Stimulated activated memory B cell treated with anti-CD40 and anti-IgM and Interleukin-4, amounts not matched to agents 10 μg/mL and 1 μg/mL and 100 μg/mL, for 72 hours (primary cell): ENCODE results near the gene TRAPPC11.
A peak's percentile ranks its signal among the peaks of the same experiment; 100 is the strongest.

Experiments
- ATAC-seq: fragments of 150-1000 bp; cut with Tn5 transposase; 2 replicates; pipeline ENCODE4 v1.10.0; 2021
- H3K27ac Mint-ChIP-seq: one replicate; pipeline ENCODE4 v1.8.0; 2022; ENCODE audit warnings: mild to moderate bottlenecking, mixed read lengths
- H3K27me3 Mint-ChIP-seq: one replicate; pipeline ENCODE4 v1.8.0; 2022; ENCODE audit warnings: mixed read lengths
- H3K36me3 Mint-ChIP-seq: one replicate; pipeline ENCODE4 v1.8.0; 2022; ENCODE audit warnings: mixed read lengths
- H3K4me1 Mint-ChIP-seq: one replicate; pipeline ENCODE4 v1.8.0; 2022; ENCODE audit warnings: mixed read lengths
- H3K4me3 Mint-ChIP-seq: one replicate; pipeline ENCODE4 v1.8.0; 2022; ENCODE audit warnings: mild to moderate bottlenecking, moderate library complexity, mixed read lengths
- H3K9me3 Mint-ChIP-seq: one replicate; pipeline ENCODE4 v1.8.0; 2022; ENCODE audit warnings: mixed read lengths

Gene TRAPPC11

DNA sequence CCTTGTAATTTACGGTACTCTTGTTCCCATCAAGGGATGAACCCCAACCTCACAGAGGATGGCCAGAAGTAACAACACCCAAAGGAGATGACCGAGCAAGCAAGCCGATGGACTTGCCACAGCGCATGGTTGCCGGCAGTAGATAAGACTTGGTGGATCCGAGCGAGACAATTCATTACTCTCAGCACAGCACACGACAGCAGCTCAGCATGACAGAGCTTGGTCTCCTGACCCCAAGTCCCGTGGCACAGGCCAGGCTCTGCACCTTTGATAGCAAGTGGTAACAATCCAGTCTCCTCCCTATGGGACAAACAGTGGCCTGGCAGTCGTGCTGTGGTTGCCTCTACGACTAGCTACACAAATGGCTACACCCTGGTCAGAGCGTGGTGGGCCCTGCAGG lies 26.4 kb upstream of the TRAPPC11 start:
- no peak for ATAC-seq
- peaks cover 13% of the 10 kb centered on the region for H3K27me3 Mint-ChIP-seq
- H3K27ac Mint-ChIP-seq: no peak overlapping the region
- no peaks in the 10 kb centered on the region for H3K9me3 Mint-ChIP-seq
- no peaks in the 10 kb centered on the region for H3K4me1 Mint-ChIP-seq
- H3K36me3 Mint-ChIP-seq: peaks cover 5% of the 10 kb centered on the region
- H3K4me3 Mint-ChIP-seq: no peak overlapping the region

DNA sequence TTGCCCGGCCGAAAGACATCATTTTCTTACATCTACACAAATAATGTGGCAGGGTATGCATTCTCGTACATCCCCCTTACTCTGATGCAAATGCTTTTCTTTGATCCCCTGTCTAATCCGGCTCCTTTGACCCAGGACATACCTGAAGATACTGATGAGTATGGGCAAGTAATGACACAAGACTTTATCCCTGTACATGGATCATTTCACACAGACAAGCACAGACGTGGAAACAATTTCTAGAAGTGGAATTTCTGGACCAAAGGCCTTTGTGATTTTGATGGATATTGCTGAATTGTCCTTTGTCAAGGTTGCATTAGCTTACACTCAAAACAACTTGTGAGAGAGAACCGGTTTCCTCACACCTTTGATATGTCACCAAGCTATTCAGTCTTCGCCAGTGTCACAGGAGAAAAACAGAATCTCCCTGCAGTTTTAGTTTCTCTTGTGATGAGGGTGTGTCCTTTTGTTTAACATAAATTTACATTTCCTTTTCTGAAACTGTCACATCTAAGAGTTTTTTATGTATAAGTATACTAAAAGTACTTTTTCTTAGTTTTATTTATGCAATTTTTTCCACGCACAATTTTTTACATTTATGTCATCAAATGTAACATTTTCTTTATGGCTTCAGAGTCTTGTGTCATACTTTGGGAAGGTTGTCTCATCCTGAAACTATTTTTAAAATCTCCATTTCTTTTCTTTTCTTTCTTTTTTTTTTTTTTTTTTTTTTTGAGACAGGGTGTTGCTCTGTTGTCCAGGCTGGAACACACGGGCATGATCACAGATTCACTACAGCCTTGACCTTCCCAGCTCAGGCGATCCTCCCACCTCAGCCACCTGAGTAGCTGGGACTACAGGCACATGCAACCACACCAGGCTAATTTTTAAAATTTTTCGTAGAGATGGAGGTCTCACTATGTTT lies 25.4 kb upstream of the TRAPPC11 start:
- no peaks in the 10 kb centered on the region for H3K4me1 Mint-ChIP-seq
- ATAC-seq: no peak
- no peak overlapping the region for H3K4me3 Mint-ChIP-seq
- peaks cover 5% of the 10 kb centered on the region for H3K36me3 Mint-ChIP-seq
- H3K27ac Mint-ChIP-seq: no peak overlapping the region
- H3K9me3 Mint-ChIP-seq: no peaks in the 10 kb centered on the region
- peaks cover 3% of the 10 kb centered on the region for H3K27me3 Mint-ChIP-seq

DNA sequence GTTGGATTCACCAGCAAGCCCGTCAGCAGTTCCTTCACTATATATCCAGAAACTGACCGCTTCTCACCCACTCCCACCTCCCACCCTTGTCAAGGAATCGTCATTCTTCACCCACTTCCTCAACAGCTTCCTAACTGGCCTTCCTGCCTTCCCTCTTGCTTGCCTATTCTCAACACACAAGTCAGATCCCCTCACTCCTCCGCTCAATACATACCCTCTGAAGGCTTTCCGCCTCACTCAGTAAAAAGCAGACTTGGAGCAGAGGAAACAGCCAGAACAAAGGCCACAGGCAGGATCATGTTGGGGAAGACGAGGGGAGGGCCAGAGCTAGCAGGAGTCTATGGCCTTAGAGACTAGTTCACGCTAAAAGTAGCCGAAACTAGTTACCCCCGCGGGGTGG lies 23.8 kb upstream of the TRAPPC11 start:
- no peaks in the 10 kb centered on the region for H3K27me3 Mint-ChIP-seq
- no peak for ATAC-seq
- no peak overlapping the region for H3K4me3 Mint-ChIP-seq
- H3K27ac Mint-ChIP-seq: no peak overlapping the region
- peaks cover 5% of the 10 kb centered on the region for H3K36me3 Mint-ChIP-seq
- no peaks in the 10 kb centered on the region for H3K4me1 Mint-ChIP-seq
- H3K9me3 Mint-ChIP-seq: no peaks in the 10 kb centered on the region

DNA sequence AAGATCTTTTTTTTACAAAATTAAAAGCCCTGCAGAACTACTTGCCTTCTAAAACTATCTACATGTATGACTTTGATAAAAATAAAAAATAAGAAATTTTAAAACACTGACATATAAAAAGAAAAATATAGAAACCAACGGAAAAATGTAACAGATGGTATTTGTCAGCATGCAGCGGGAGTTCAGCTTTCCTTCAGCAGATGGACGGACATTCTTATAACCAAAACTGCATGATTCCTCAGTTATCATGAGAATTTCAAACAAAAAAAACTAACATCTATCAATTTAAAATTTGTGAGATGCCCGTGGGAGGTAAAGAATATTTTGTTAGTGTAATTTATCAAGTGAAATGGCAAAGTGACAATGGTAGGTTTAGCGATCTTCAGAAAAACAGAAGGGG lies 23.4 kb upstream of the TRAPPC11 start:
- H3K36me3 Mint-ChIP-seq: peaks cover 5% of the 10 kb centered on the region

DNA sequence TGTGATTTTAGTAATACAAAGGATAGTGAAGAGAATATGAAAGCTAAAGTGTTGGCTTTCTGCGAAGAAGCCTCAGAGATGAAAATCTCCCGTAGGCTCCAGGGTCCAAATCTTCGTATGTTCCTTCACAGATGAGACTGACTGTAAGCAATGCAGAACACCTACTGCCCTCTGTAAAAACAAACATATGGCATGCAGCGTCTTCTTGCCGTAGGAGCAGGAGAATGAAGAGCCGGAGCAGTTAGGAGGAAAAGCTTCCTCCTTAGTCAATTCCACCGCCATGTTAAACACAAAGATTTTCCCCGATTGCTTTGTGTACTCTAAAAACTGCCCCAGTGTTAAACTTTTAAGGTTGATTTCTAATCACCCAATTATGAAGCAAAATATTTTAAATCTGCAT lies 22.6 kb upstream of the TRAPPC11 start:
- no peak for ATAC-seq
- H3K27ac Mint-ChIP-seq: no peak overlapping the region
- no peak overlapping the region for H3K4me3 Mint-ChIP-seq
- H3K36me3 Mint-ChIP-seq: peaks cover 11% of the 10 kb centered on the region
- H3K27me3 Mint-ChIP-seq: no peaks in the 10 kb centered on the region
- no peaks in the 10 kb centered on the region for H3K4me1 Mint-ChIP-seq
- H3K9me3 Mint-ChIP-seq: no peaks in the 10 kb centered on the region

More for the DNA sequence above, 23.4 kb upstream of the TRAPPC11 start:
- no peaks in the 10 kb centered on the region for H3K9me3 Mint-ChIP-seq
- H3K4me3 Mint-ChIP-seq: no peak overlapping the region
- H3K27ac Mint-ChIP-seq: no peak overlapping the region
- H3K27me3 Mint-ChIP-seq: no peaks in the 10 kb centered on the region
- no peak for ATAC-seq
- no peaks in the 10 kb centered on the region for H3K4me1 Mint-ChIP-seq

DNA sequence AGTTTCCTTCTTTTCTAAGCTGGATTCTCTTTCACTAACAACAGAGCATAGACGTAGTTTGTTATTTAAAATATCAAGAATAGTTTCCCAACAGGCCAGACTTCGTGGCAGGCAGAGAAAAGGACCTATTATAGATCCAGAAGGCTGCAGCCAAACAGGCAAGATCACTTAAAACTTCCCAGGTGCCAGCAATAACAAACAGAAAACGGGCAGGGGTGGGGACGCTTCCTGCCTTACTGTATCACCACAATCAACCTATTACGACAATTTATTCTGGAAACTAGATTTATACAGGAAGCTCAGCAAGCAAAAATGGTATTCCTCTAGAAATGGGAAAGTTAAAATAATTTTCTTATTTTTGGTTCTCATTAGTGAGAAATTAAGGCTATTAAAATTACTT lies 22.2 kb upstream of the TRAPPC11 start:
- Mint-ChIP-seq H3K4me1 (no peaks in the 10 kb centered on the region), H3K9me3 (no peaks in the 10 kb centered on the region), H3K27ac (no peak overlapping the region), H3K4me3 (no peak overlapping the region), H3K36me3 (peaks cover 11% of the 10 kb centered on the region), H3K27me3 (no peaks in the 10 kb centered on the region)
- no peak for ATAC-seq

DNA sequence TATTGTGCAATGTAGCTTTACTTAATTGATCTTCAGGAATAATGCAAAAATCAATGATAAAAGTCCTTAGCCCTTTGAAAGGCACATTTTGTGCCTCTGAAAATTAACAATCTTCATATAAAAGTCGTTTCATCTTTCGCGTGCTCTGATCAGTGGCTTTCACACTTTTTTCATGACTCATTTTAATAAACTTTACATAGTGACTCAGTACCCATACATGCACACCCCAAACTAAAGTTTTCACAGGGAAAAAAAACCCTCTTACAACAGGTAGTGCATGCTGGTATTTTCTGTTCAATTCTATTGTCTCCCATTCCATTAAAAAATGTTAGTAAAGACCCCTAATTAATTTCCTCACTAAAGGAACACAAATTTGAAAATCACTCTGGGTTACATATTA lies 21.6 kb upstream of the TRAPPC11 start:
- no peak overlapping the region for H3K4me3 Mint-ChIP-seq
- no peaks in the 10 kb centered on the region for H3K9me3 Mint-ChIP-seq
- no peaks in the 10 kb centered on the region for H3K27me3 Mint-ChIP-seq
- no peak overlapping the region for H3K27ac Mint-ChIP-seq
- no peaks in the 10 kb centered on the region for H3K4me1 Mint-ChIP-seq
- ATAC-seq: no peak
- peaks cover 15% of the 10 kb centered on the region for H3K36me3 Mint-ChIP-seq

DNA sequence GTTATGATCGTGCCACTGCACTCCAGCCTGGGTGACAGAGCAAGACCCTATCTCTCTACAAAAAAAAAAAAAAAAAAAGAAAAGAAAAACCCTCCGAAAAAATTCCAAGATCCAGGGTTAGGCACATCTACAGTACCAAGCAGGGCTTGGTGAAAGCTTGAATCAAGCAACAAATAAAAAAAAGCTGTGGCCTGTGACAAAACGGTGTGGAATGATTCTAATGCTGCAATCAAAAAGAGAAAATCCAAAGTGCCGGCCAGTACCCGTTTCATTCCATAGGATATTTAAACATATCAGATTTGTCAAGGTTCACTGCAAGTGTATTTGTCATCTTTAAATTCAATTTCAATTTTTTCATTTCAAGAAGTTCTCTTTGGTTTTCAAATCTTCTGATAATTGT lies 20.7 kb upstream of the TRAPPC11 start:
- Mint-ChIP-seq H3K9me3 (no peaks in the 10 kb centered on the region), H3K4me1 (no peaks in the 10 kb centered on the region), H3K36me3 (peaks cover 16% of the 10 kb centered on the region), H3K4me3 (no peak overlapping the region), H3K27ac (no peak overlapping the region), H3K27me3 (no peaks in the 10 kb centered on the region)
- ATAC-seq: no peak

DNA sequence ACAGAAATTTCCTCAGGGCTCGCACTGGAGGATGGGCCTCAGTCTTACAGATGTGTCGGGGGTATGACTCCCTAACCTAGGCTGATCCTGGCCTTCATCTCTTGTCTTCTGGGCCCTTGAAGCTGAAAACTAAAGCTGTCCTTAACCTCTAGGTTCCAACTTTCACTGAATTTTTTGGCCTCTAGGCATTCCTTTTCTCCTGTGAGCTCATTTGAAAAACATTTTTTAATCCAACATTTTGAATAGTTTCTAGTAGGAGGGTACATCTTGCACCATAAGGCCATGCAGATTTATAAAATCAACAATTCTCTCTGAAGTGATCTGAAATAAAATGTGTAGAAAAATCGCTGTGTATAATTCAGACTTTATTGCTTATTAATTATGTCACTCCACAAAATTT lies 19.8 kb upstream of the TRAPPC11 start:
- ATAC-seq: no peak
- Mint-ChIP-seq H3K4me3 (no peak overlapping the region), H3K4me1 (no peaks in the 10 kb centered on the region), H3K36me3 (peaks cover 25% of the 10 kb centered on the region), H3K27me3 (no peaks in the 10 kb centered on the region), H3K9me3 (no peaks in the 10 kb centered on the region), H3K27ac (no peak overlapping the region)

DNA sequence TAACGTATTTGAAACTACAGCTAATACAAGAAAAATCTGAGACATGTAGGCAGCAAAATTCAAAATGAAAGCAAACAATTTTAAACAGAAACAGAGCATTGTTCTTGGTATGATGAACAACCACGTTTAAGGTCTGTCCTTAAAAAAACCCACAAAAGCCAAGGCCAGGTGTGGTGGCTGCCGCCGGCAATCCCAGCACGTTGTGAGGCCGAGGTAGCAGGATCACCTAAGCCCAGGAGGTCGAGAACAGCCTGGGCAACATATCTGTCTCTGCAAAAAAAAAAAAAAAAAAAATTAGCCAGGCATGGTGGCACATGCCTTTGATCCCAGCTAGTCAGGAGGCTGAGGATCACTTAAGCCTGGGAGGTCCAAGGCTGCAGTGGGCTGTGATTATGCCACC lies 13.8 kb upstream of the TRAPPC11 start:
- Mint-ChIP-seq H3K4me3 (no peak overlapping the region), H3K4me1 (no peaks in the 10 kb centered on the region), H3K36me3 (peaks cover 35% of the 10 kb centered on the region), H3K27ac (no peak overlapping the region), H3K27me3 (no peaks in the 10 kb centered on the region), H3K9me3 (no peaks in the 10 kb centered on the region)
- ATAC-seq: no peak

DNA sequence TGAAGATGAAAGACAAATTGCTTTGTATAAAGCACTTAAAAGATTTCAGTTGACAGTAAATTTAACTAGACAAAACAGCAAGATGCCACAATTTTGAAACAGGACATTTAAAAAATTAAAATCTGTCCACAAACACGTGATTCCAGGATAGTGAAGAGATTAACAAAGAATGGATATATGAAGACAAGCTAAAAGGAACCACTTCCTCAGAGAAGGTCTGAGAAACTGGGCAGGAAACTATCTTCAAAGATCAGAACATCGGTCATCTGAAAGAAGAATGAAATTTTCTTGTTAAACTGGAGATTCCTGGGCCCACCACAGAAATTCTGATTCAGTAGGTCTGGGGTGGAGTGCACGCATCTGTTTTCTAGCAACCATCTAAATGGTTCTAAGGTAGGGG lies 1.5 kb upstream of the TRAPPC11 start:
- H3K4me3 Mint-ChIP-seq: peak overlapping the region; percentile 41

DNA sequence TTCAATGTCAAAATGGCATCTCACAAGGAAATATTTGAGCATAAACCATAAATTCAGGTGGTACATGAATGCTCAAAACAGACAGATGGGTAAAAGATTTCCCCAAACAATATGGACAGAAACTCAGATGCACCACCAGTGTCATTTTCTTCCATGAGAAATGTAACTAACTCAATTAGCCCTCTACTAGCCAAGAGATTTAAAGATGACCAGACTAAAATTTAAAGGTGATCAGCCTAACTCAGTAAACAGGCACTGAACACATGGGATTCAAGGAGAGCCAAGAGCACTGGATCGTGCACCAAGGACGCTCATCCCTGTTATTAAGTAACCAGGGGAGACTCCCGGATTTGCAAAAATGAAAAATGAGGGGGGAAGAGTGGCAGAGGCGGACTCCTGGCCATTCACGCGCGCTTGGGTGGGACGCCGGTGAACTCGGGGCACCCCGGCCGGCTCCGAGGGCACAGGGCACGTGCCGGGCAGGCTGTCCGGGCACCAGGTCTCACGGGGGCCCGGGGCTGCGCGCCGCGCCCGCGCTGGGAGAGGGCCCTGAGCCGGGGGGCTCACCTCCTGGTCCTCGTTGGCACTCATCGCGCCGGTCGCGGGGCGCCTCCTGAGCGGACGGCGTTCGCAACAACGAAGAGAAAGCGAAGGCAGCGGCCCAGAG lies 598 bp upstream of the TRAPPC11 start:
- Mint-ChIP-seq H3K27me3 (no peaks in the 10 kb centered on the region), H3K4me3 (peak overlapping the region; percentile 95), H3K9me3 (no peaks in the 10 kb centered on the region), H3K4me1 (peaks cover 28% of the 10 kb centered on the region), H3K27ac (peak overlapping the region; percentile 90), H3K36me3 (peaks cover 13% of the 10 kb centered on the region)
- ATAC-seq: peak; percentile 60

More for the DNA sequence above, 1.5 kb upstream of the TRAPPC11 start:
- no peaks in the 10 kb centered on the region for H3K27me3 Mint-ChIP-seq
- peaks cover 28% of the 10 kb centered on the region for H3K4me1 Mint-ChIP-seq
- no peaks in the 10 kb centered on the region for H3K9me3 Mint-ChIP-seq
- ATAC-seq: no peak
- H3K36me3 Mint-ChIP-seq: peaks cover 23% of the 10 kb centered on the region
- peak overlapping the region; percentile 90 for H3K27ac Mint-ChIP-seq

DNA sequence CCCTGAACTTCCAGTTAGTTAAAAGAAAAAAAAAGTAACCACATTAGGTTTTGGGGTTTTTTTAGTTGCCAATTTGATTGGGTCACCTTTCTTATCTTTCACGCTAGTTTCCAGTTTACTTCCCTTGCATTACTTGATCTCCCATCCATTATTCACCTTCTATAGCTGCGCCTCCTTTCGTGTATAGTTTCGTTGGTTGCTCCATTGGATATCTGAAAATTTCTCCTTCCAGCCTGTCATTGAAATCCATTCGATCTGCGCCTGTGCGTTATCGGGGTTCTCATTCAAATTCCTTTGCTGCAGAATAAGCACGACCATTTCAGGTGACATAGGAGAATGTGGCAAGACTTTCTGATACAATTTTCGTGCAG lies 764 bp downstream of the TRAPPC11 start:
- no peaks in the 10 kb centered on the region for H3K9me3 Mint-ChIP-seq
- peak overlapping the region; percentile 90 for H3K27ac Mint-ChIP-seq
- peaks cover 28% of the 10 kb centered on the region for H3K4me1 Mint-ChIP-seq
- H3K36me3 Mint-ChIP-seq: no peaks in the 10 kb centered on the region
- ATAC-seq: no peak
- H3K4me3 Mint-ChIP-seq: peak overlapping the region; percentile 95
- H3K27me3 Mint-ChIP-seq: no peaks in the 10 kb centered on the region

DNA sequence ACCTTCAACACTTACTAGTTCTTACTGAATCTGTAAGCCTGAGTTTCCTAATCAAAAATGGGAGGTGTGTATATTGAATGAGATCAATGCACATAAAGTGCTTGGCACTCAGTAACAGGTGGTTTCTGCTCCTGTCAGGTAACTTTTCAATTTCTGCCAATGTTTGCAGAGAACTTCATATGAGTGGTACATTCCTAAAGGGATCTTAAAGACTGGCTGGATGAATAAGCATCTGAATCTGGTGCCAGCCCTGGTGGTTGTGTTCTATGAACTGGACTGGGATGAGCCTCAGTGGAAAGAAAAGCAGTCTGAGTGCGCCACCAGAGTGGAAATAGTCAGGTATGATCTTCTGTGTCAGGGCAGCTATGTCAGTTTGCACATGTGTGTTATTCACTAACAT lies 7.0 kb downstream of the TRAPPC11 start:
- H3K4me3 Mint-ChIP-seq: no peak overlapping the region
- no peaks in the 10 kb centered on the region for H3K27me3 Mint-ChIP-seq
- no peak overlapping the region for H3K27ac Mint-ChIP-seq
- ATAC-seq: no peak
- H3K36me3 Mint-ChIP-seq: peaks cover 24% of the 10 kb centered on the region
- no peaks in the 10 kb centered on the region for H3K9me3 Mint-ChIP-seq
- peaks cover under 1% of the 10 kb centered on the region for H3K4me1 Mint-ChIP-seq

DNA sequence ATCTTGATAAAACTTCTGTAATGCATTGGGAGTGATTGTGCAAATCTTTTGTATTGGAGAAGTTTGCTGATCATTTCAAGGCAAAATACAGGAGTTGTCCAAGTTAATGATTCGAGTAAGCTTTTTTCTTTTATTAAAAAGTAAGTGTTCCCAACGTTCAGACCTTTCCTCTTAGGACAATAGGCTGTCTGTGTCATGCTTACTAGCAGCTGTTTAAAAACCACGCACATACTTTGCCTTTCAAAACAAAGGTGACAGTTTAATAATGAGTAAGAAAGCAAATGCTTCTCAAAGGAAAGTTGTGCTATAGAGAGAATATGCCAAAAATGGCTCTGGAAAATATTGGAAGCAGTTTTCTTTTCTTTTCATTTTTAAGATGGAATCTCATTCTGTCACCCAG lies 11.2 kb downstream of the TRAPPC11 start:
- ATAC-seq: no peak
- no peaks in the 10 kb centered on the region for H3K4me1 Mint-ChIP-seq
- H3K4me3 Mint-ChIP-seq: no peak overlapping the region
- no peaks in the 10 kb centered on the region for H3K27me3 Mint-ChIP-seq
- peaks cover 37% of the 10 kb centered on the region for H3K36me3 Mint-ChIP-seq
- H3K27ac Mint-ChIP-seq: no peak overlapping the region
- H3K9me3 Mint-ChIP-seq: no peaks in the 10 kb centered on the region

DNA sequence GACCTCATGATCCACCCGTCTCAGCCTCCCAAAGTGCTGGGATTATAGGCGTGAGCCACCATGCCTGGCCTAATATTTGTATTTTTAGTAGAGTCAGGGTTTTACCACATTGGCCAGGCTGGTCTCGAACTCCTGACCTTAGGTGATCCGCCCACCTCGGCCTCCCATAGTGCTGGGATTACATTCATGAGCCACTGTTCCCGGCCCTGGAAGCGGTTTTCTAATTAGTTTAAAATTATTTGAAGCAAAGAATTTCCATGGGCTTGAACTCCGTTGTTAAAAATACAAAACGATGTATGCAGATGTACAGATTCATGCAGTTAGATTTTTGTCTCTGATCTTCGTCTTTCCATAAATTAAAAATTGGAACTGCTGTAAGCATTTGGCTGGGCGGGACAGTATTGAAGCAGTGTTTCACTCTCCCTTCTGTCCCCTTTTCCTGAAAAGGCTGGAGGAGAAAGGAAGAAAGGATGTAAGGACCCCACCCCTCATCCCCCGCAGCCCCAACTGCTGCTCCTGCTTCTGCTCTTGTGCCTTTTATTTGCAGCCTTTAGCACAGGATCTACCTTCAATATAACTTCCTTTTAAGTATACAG lies 12.0 kb downstream of the TRAPPC11 start:
- Mint-ChIP-seq H3K9me3 (no peaks in the 10 kb centered on the region), H3K36me3 (peaks cover 32% of the 10 kb centered on the region), H3K27ac (no peak overlapping the region), H3K4me3 (no peak overlapping the region), H3K27me3 (no peaks in the 10 kb centered on the region), H3K4me1 (no peaks in the 10 kb centered on the region)
- ATAC-seq: no peak
